IMR-90 (cell line): ENCODE data around the gene LRP5. TPM values are rescaled to one million over a fixed set of nuclear protein-coding genes. Genes with fewer than 3 reads are reported as not detected.

ENCODE experiments used
- ATAC-seq: fragments of 200-7000 bp; cut with Tn5 transposase; 2 replicates; pipeline ENCODE4 v1.9.1; 2020; ENCODE audit warnings: low read depth, mild to moderate bottlenecking, moderate library complexity
- BruUV-seq: library from RNA; stranded (reverse); fragments of 400-500 nt; replicated peaks from 2 replicates; lab custom pipeline; 2021; lab: Mats Ljungman, UMichigan
- CTCF ChIA-PET: fragments of 300-600 bp; formaldehyde crosslinking; extraction: SDS; loops from one replicate; lab custom pipeline; 2021; ENCODE audit warnings: antibody characterized with exemption; lab: Yijun Ruan, JAX
- POLR2A ChIA-PET: fragments of 300-600 bp; sonication (Branson Sonifier 250); formaldehyde crosslinking; loops from one replicate; lab custom pipeline; 2022; ENCODE audit warnings: antibody characterized with exemption; ENCODE audit not compliant: unreplicated experiment; lab: Charles Lee
- DNase-seq: peaks from one replicate; pipeline ENCODE4 v3.0.0; 2013
- H2AFZ ChIP-seq: replicated peaks from 2 replicates; pipeline ENCODE3; 2013; ENCODE audit warnings: low read length, mild to moderate bottlenecking; ENCODE audit not compliant: poor library complexity
- H2AK5ac ChIP-seq: 2 replicates; pipeline ENCODE4 v1.6.1; 2013; ENCODE audit warnings: low read depth, low read length, inconsistent platforms
- H2AK9ac ChIP-seq: replicated peaks from 2 replicates; pipeline ENCODE3; 2013; ENCODE audit warnings: mild to moderate bottlenecking, low read depth, low read length, moderate library complexity; ENCODE audit not compliant: poor library complexity
- H2BK120ac ChIP-seq: 2 replicates; pipeline ENCODE4 v1.6.1; 2013; ENCODE audit warnings: low read depth, low read length, inconsistent platforms
- H2BK15ac ChIP-seq: 3 replicates; pipeline ENCODE4 v1.6.1; 2013; ENCODE audit warnings: low read depth, low read length, inconsistent platforms
- H2BK20ac ChIP-seq: 2 replicates; pipeline ENCODE4 v1.6.1; 2013; ENCODE audit warnings: low read depth, mild to moderate bottlenecking, inconsistent platforms, low read length, moderate library complexity
- H2BK5ac ChIP-seq: 2 replicates; pipeline ENCODE4 v1.6.1; 2013; ENCODE audit warnings: mild to moderate bottlenecking, low read depth, low read length, inconsistent platforms; ENCODE audit not compliant: poor library complexity, severe bottlenecking
- H3K14ac ChIP-seq: replicated peaks from 2 replicates; pipeline ENCODE4 v1.6.1; 2013; ENCODE audit warnings: low read depth, low read length, inconsistent platforms
- H3K18ac ChIP-seq: 2 replicates; pipeline ENCODE4 v1.6.1; 2013; ENCODE audit warnings: low read depth, low read length, control low read depth
- H3K23ac ChIP-seq: 2 replicates; pipeline ENCODE4 v1.6.1; 2013; ENCODE audit warnings: low read depth, low read length, inconsistent platforms
- H3K27ac ChIP-seq: 2 replicates; pipeline ENCODE4 v1.5.1; 2013; ENCODE audit warnings: mild to moderate bottlenecking, control low read depth, low read length; ENCODE audit not compliant: insufficient read depth
- H3K27me3 ChIP-seq: 2 replicates; pipeline ENCODE4 v1.6.1; 2013; ENCODE audit warnings: low read length; ENCODE audit not compliant: control insufficient read depth, insufficient read depth
- H3K36me3 ChIP-seq: 2 replicates; pipeline ENCODE4 v1.6.1; 2013; ENCODE audit warnings: low read length, mixed read lengths; ENCODE audit not compliant: control insufficient read depth, insufficient read depth
- H3K4ac ChIP-seq: 2 replicates; pipeline ENCODE4 v1.6.1; 2013; ENCODE audit warnings: low read depth, low read length, inconsistent platforms
- H3K4me1 ChIP-seq: 2 replicates; pipeline ENCODE4 v1.6.1; 2013; ENCODE audit warnings: low read length, mixed read lengths; ENCODE audit not compliant: control insufficient read depth, insufficient read depth
- H3K4me2 ChIP-seq: 2 replicates; pipeline ENCODE4 v1.6.1; 2013; ENCODE audit warnings: low read depth, mild to moderate bottlenecking, control low read depth, low read length, moderate library complexity
- H3K4me3 ChIP-seq: 2 replicates; pipeline ENCODE4 v1.5.1; 2013; ENCODE audit warnings: low read depth, mild to moderate bottlenecking, control low read depth, low read length, moderate library complexity; ENCODE audit not compliant: insufficient read depth
- H3K56ac ChIP-seq: 2 replicates; pipeline ENCODE4 v1.6.1; 2013; ENCODE audit warnings: low read length, inconsistent platforms; ENCODE audit not compliant: insufficient read depth; ENCODE audit errors: extremely low read depth
- H3K79me1 ChIP-seq, 2 experiments: 2 replicates each; pipeline ENCODE4 v1.6.1; 2013; ENCODE audit warnings: low read length in 2 of 2, inconsistent platforms in 1 of 2, low read depth in 1 of 2
- H3K9ac ChIP-seq: 2 replicates; pipeline ENCODE4 v1.6.1; 2013; ENCODE audit warnings: low read depth, low read length, control low read depth
- H3K9me1 ChIP-seq: 2 replicates; pipeline ENCODE4 v1.6.1; 2013; ENCODE audit warnings: low read length, inconsistent platforms; ENCODE audit not compliant: insufficient read depth
- H3K9me3 ChIP-seq: 2 replicates; pipeline ENCODE4 v1.6.1; 2013; ENCODE audit warnings: low read length; ENCODE audit not compliant: control insufficient read depth, insufficient read depth
- H4K20me1 ChIP-seq: 2 replicates; pipeline ENCODE4 v1.6.1; 2013; ENCODE audit warnings: low read length, inconsistent platforms; ENCODE audit not compliant: insufficient read depth
- H4K5ac ChIP-seq: 2 replicates; pipeline ENCODE4 v1.6.1; 2013; ENCODE audit warnings: mild to moderate bottlenecking, low read depth, low read length, control low read depth
- H4K8ac ChIP-seq, 2 experiments: 2 replicates each; pipeline ENCODE4 v1.6.1; 2013; ENCODE audit warnings: low read depth in 2 of 2, low read length in 2 of 2, control low read depth in 1 of 2, inconsistent platforms in 1 of 2
- H4K91ac ChIP-seq: 2 replicates; pipeline ENCODE4 v1.6.1; 2013; ENCODE audit warnings: low read depth, low read length, inconsistent platforms; ENCODE audit not compliant: insufficient read depth
- BHLHE40 ChIP-seq: fragments of 150-350 bp; IDR thresholded peaks from 2 replicates; pipeline ENCODE4 v1.6.1; 2016; ENCODE audit warnings: mild to moderate bottlenecking, low read depth, low read length
- CEBPB ChIP-seq: IDR thresholded peaks from 2 replicates; pipeline ENCODE4 v1.6.1; 2012; ENCODE audit warnings: low read depth, low read length, improper control_type of control experiment
- CHD1 ChIP-seq: IDR thresholded peaks from 2 replicates; pipeline ENCODE4 v1.6.1; 2012; ENCODE audit warnings: low read depth, low read length, improper control_type of control experiment
- CTCF ChIP-seq: conservative IDR thresholded peaks from 2 replicates; pipeline ENCODE4 v1.5.1; 2012; ENCODE audit warnings: mild to moderate bottlenecking, low read depth, low read length, improper control_type of control experiment
- FOS ChIP-seq: fragments of 150-350 bp; IDR thresholded peaks from 2 replicates; pipeline ENCODE4 v1.6.1; 2016; ENCODE audit warnings: low read depth, low read length
- MAFK ChIP-seq: IDR thresholded peaks from 2 replicates; pipeline ENCODE4 v1.6.1; 2012; ENCODE audit warnings: low read depth, low read length, improper control_type of control experiment
- MAZ ChIP-seq: IDR thresholded peaks from 2 replicates; pipeline ENCODE4 v1.6.1; 2012; ENCODE audit warnings: low read depth, mild to moderate bottlenecking, low read length, improper control_type of control experiment, moderate library complexity, borderline replicate concordance
- MXI1 ChIP-seq: IDR thresholded peaks from 2 replicates; pipeline ENCODE4 v1.6.1; 2012; ENCODE audit warnings: low read depth, mild to moderate bottlenecking, low read length, moderate library complexity, borderline replicate concordance
- NFE2L2 ChIP-seq: fragments of 150-350 bp; IDR thresholded peaks from 2 replicates; pipeline ENCODE4 v1.6.1; 2016; ENCODE audit warnings: low read depth, mild to moderate bottlenecking, low read length
- POLR2A ChIP-seq: IDR thresholded peaks from 2 replicates; pipeline ENCODE4 v1.6.1; 2012; ENCODE audit warnings: mild to moderate bottlenecking, low read depth, low read length
- RAD21 ChIP-seq: IDR thresholded peaks from 2 replicates; pipeline ENCODE4 v1.6.1; 2012; ENCODE audit warnings: low read length, improper control_type of control experiment
- RCOR1 ChIP-seq: IDR thresholded peaks from 2 replicates; pipeline ENCODE4 v1.6.1; 2012; ENCODE audit warnings: mild to moderate bottlenecking, low read length, improper control_type of control experiment; ENCODE audit not compliant: insufficient replicate concordance
- RFX5 ChIP-seq: IDR thresholded peaks from 2 replicates; pipeline ENCODE4 v1.8.0; 2012; ENCODE audit warnings: low read depth, mild to moderate bottlenecking, low read length, moderate library complexity
- SMC3 ChIP-seq: fragments of 150-350 bp; IDR thresholded peaks from 2 replicates; pipeline ENCODE4 v1.6.1; 2016; ENCODE audit warnings: low read depth, mild to moderate bottlenecking, antibody characterized with exemption, low read length, moderate library complexity
- WGBS, 2 experiments: methylation state at CpG; one replicate each; pipeline versions ENCODE4 v1.1.5 to v1.1.7; 2013; ENCODE audit warnings: missing lambda C conversion rate in 2 of 2; ENCODE audit not compliant: insufficient read length in 1 of 2; ENCODE audit errors: extremely low coverage in 2 of 2; 5-methylcytosine and 5-hydroxymethylcytosine counted together
- dilution Hi-C: fragments of 300-500 bp; cut with HindIII; formaldehyde crosslinking; loops from one replicate; pipeline ENCODE4 v1.14.3; 2018; ENCODE audit warnings: low sequenced_read_pairs; ENCODE audit not compliant: unreplicated experiment
- in situ Hi-C: fragments of 300-500 bp; cut with MboI; formaldehyde crosslinking; loops from 3 replicates; pipeline ENCODE4 v1.14.3; 2019; ENCODE audit warnings: low sequenced_read_pairs, inconsistent platforms, mixed read lengths
- intact Hi-C: fragments of 100-400 bp; cut with micrococcal nuclease; formaldehyde crosslinking; loops from 2 replicates; pipeline ENCODE4 v1.10.0; 2022
- polyA plus RNA-seq, 3 experiments: library from polyadenylated mRNA; depleted of rRNA; stranded (reverse); fragments of >200 nt; gene quantifications; 2 replicates each; pipeline ENCODE4 v1.2.3, GENCODE V29; 2012; ENCODE audit warnings: low replicate concordance in 1 of 3
- total RNA-seq: library from RNA; depleted of rRNA; stranded (reverse); fragments of >200 nt; gene quantifications from 2 replicates; pipeline ENCODE4 v1.2.3, GENCODE V29; 2012
- TF ChIP-seq, protein P1 (sequence below): fragments of 150-350 bp; IDR thresholded peaks from 2 replicates; pipeline ENCODE4 v1.6.1; 2016; ENCODE audit warnings: low read depth, mild to moderate bottlenecking, low read length, moderate library complexity, borderline replicate concordance
- TF ChIP-seq, protein P2 (sequence below): fragments of 150-350 bp; IDR thresholded peaks from 2 replicates; pipeline ENCODE4 v1.6.1; 2017; ENCODE audit warnings: mild to moderate bottlenecking, antibody characterized with exemption, low read length, low read depth

Gene LRP5
- total and polyA plus RNA-seq, 2 of the 4 experiments (the other 2 are of a cell fraction) = 10.4 to 15.0 TPM

DNA sequence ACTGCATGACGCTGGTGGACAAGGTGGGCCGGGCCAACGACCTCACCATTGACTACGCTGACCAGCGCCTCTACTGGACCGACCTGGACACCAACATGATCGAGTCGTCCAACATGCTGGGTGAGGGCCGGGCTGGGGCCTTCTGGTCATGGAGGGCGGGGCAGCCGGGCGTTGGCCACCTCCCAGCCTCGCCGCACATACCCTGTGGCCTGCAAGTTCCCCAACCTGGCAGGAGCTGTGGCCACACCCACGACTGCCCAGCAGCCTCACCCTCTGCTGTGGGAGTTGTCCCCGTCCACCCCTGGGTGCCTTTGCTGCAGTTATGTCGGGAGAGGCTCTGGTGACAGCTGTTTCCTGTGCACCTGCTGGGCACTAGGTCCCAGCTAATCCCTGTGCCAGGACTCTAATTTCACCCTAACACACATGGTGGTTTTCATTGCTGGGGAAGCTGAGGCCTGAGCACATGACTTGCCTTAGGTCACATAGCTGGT is 99.2 kb downstream of the LRP5 start:
- Histone ChIP-seq H3K23ac (no peak overlapping the region), H3K56ac (no peak overlapping the region), H3K79me1 (no peaks in the 10 kb centered on the region), H3K4ac (no peak overlapping the region), H3K36me3 (peaks cover 62% of the 10 kb centered on the region), H3K9ac (no peak overlapping the region), H3K4me3 (no peak overlapping the region), H4K5ac (no peak overlapping the region), H2BK120ac (no peak overlapping the region), H3K4me2 (no peak overlapping the region), H3K14ac (no peak overlapping the region), H4K8ac (no peak overlapping the region), H4K20me1 (no peaks in the 10 kb centered on the region), H2BK5ac (no peak overlapping the region), H2AK5ac (no peak overlapping the region), H2BK20ac (no peak overlapping the region), H3K9me3 (no peaks in the 10 kb centered on the region), H2AK9ac (no peak overlapping the region), H2BK15ac (no peak overlapping the region), H2AFZ (peak overlapping the region; percentile 33), H3K27ac (no peak overlapping the region), H4K91ac (no peak overlapping the region), H3K27me3 (no peaks in the 10 kb centered on the region), H3K4me1 (no peaks in the 10 kb centered on the region), H3K9me1 (peaks cover 11% of the 10 kb centered on the region; the same call in 1 of the 2 replicates), H3K18ac (no peak overlapping the region)
- TF ChIP-seq MAZ = no peak
- TF ChIP-seq, protein P1, sequence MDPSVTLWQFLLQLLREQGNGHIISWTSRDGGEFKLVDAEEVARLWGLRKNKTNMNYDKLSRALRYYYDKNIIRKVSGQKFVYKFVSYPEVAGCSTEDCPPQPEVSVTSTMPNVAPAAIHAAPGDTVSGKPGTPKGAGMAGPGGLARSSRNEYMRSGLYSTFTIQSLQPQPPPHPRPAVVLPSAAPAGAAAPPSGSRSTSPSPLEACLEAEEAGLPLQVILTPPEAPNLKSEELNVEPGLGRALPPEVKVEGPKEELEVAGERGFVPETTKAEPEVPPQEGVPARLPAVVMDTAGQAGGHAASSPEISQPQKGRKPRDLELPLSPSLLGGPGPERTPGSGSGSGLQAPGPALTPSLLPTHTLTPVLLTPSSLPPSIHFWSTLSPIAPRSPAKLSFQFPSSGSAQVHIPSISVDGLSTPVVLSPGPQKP = no peak
- TF ChIP-seq POLR2A = no peak
- no peak for TF ChIP-seq RAD21
- TF ChIP-seq BHLHE40 = no peak
- no peak for TF ChIP-seq MXI1
- no peak for TF ChIP-seq RCOR1
- TF ChIP-seq NFE2L2 = no peak
- TF ChIP-seq CEBPB = no peak
- TF ChIP-seq SMC3 = no peak
- no peak for TF ChIP-seq MAFK
- TF ChIP-seq, protein P2, sequence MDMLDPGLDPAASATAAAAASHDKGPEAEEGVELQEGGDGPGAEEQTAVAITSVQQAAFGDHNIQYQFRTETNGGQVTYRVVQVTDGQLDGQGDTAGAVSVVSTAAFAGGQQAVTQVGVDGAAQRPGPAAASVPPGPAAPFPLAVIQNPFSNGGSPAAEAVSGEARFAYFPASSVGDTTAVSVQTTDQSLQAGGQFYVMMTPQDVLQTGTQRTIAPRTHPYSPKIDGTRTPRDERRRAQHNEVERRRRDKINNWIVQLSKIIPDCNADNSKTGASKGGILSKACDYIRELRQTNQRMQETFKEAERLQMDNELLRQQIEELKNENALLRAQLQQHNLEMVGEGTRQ = no peak
- TF ChIP-seq CTCF = no peak
- no peak for TF ChIP-seq FOS
- no peak for TF ChIP-seq RFX5
- TF ChIP-seq CHD1 = no peak
- no peak for DNase-seq
- dilution Hi-C loops (no loop called here), in situ Hi-C loops (no loop called here), intact Hi-C loops (no loop called here)
- POLR2A ChIA-PET = no interaction called here
- no peak for ATAC-seq
- 93% methylated on average over 10 of the region's 17 CpGs; no CpG with 5 or more reads in 1 of the 2 experiments for WGBS, 2 experiments
- BruUV-seq = no TSS peak
- CTCF ChIA-PET = no interaction called here
